Activated gamma-delta T cell treated with Interleukin-2 at 50 U/mL for 16 hours (primary cell): ENCODE data around the gene TMEM14C.

ENCODE experiments used
- DNase-seq: peaks from one replicate; pipeline ENCODE4 v3.0.0-alpha.2; 2020

The TMEM14C gene

GRCh38 chr6:10771371-10771894, 48.6 kb downstream of the TMEM14C start:
- no peak for DNase-seq

DNA sequence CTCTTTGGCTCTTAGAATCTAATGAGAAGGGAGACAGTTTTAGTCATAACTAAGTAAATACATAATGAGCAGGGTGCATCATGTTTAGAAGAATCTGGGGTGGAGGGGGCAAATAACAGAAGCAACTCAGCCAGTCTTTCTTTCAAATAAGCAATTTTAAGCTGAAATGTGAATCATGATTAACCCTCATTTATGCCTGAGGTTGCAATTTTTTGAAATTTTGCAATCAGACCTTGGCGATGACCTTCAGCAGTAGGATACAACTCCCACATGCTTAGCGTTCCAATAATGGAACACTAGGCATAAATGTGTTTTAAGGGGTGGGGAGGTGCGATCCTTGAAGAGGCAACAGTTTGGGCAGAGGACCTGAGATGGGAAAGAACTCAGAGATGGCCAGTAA, 55.4 kb downstream of the TMEM14C start:
- DNase-seq = no peak

- no peak for DNase-seq
Measured at GRCh38 chr6:10779076-10779475, 56.2 kb downstream of the TMEM14C start.
